ENCODE measurements around the gene SNX12.

Gene SNX12

GRCh38 chrX:71067712-71068043, 456 bp downstream of the SNX12 start (continued):
- TF ChIP-seq ARNTL (CRISPR knock-in tag; IDR thresholded peaks at IDR 0.05; ENCODE audit: borderline replicate concordance, low read depth): no peak
- TF ChIP-seq BACH2 (CRISPR knock-in tag; IDR thresholded peaks at IDR 0.05; ENCODE audit: borderline replicate concordance): no peak
- TF ChIP-seq ZFP3 (CRISPR knock-in tag; IDR thresholded peaks at IDR 0.05): no peak
- no peak for TF ChIP-seq GLIS3 (CRISPR knock-in tag; IDR thresholded peaks at IDR 0.05)
- TF ChIP-seq ZNF565 (CRISPR knock-in tag; conservative IDR thresholded peaks at IDR 0.05; ENCODE audit: low read depth): no peak
- TF ChIP-seq ZNF8 (CRISPR knock-in tag; IDR thresholded peaks at IDR 0.05): no peak

- TF ChIP-seq ZNF565 (CRISPR knock-in tag; conservative IDR thresholded peaks at IDR 0.05; ENCODE audit: low read depth): no peak
- no peak for ATAC-seq
Measured at GRCh38 chrX:71067089-71067488, 1.0 kb downstream of the SNX12 start.

GRCh38 chrX:71060127-71060526, 8.0 kb downstream of the SNX12 start:
- ATAC-seq: no peak
- TF ChIP-seq TSHZ2 (CRISPR knock-in tag; IDR thresholded peaks at IDR 0.05) (no peak), ZC3H10 (CRISPR knock-in tag; IDR thresholded peaks at IDR 0.05) (no peak), OSR1 (CRISPR knock-in tag; IDR thresholded peaks at IDR 0.05) (no peak), ISL1 (CRISPR knock-in tag; IDR thresholded peaks at IDR 0.05) (no peak), PATZ1 (CRISPR knock-in tag; IDR thresholded peaks at IDR 0.05; ENCODE audit: borderline replicate concordance) (no peak), TCF4 (CRISPR knock-in tag; IDR thresholded peaks at IDR 0.05; ENCODE audit: borderline replicate concordance) (no peak), GLIS3 (CRISPR knock-in tag; IDR thresholded peaks at IDR 0.05) (no peak), ZNF565 (CRISPR knock-in tag; conservative IDR thresholded peaks at IDR 0.05; ENCODE audit: low read depth) (no peak), CSRNP3 (CRISPR knock-in tag; IDR thresholded peaks at IDR 0.05) (no peak), ESRRG (CRISPR knock-in tag; IDR thresholded peaks at IDR 0.05) (no peak), PPARA (CRISPR knock-in tag; IDR thresholded peaks at IDR 0.05; ENCODE audit: borderline replicate concordance) (no peak), ZFP3 (CRISPR knock-in tag; IDR thresholded peaks at IDR 0.05) (no peak), SNAI2 (CRISPR knock-in tag; IDR thresholded peaks at IDR 0.05) (no peak), BACH2 (CRISPR knock-in tag; IDR thresholded peaks at IDR 0.05; ENCODE audit: borderline replicate concordance) (no peak), POU6F1 (CRISPR knock-in tag; IDR thresholded peaks at IDR 0.05; ENCODE audit: borderline replicate concordance, low read depth) (no peak), CREB5 (CRISPR knock-in tag; IDR thresholded peaks at IDR 0.05; ENCODE audit: low read depth) (no peak), CSDC2 (CRISPR knock-in tag; IDR thresholded peaks at IDR 0.05) (no peak), ARNTL (CRISPR knock-in tag; IDR thresholded peaks at IDR 0.05; ENCODE audit: borderline replicate concordance, low read depth) (no peak), TOX (CRISPR knock-in tag; IDR thresholded peaks at IDR 0.05; ENCODE audit: borderline replicate concordance) (no peak), ZFP30 (CRISPR knock-in tag; IDR thresholded peaks at IDR 0.05) (no peak)
